Activated naive CD8-positive, alpha-beta T cell treated with anti-CD3 and anti-CD28 coated beads, Interleukin-2, amount 10 ng/mL, durations not matched to agents 7 days and 5 days (primary cell): ENCODE measurements around the gene UBE2D4. TPM values are rescaled to one million over a fixed set of nuclear protein-coding genes. Genes with fewer than 3 reads are reported as not detected.

ENCODE experiments used
- ATAC-seq: fragments of 150-1000 bp; cut with Tn5 transposase; one replicate; pipeline ENCODE4 v1.10.0; 2021; ENCODE audit warnings: low read depth, moderate library complexity
- POLR2A ChIA-PET: fragments of 350-600 bp; sonication (Branson Sonifier 250); formaldehyde crosslinking; loops from one replicate; lab custom pipeline; 2021; ENCODE audit warnings: antibody characterized with exemption; lab: Charles Lee
- DNase-seq: peaks from one replicate; pipeline ENCODE4 v3.0.0; 2021
- H3K27ac Mint-ChIP-seq: one replicate; pipeline ENCODE4 v1.8.0; 2022; ENCODE audit warnings: mild to moderate bottlenecking, mixed read lengths
- H3K27me3 Mint-ChIP-seq: one replicate; pipeline ENCODE4 v1.8.0; 2022; ENCODE audit warnings: mild to moderate bottlenecking, moderate library complexity, mixed read lengths
- H3K36me3 Mint-ChIP-seq: one replicate; pipeline ENCODE4 v1.8.0; 2021; ENCODE audit warnings: mild to moderate bottlenecking, mixed read lengths
- H3K4me1 Mint-ChIP-seq: one replicate; pipeline ENCODE4 v1.8.0; 2021; ENCODE audit warnings: mixed read lengths
- H3K4me3 Mint-ChIP-seq: one replicate; pipeline ENCODE4 v1.8.0; 2022; ENCODE audit warnings: mild to moderate bottlenecking, moderate library complexity, mixed read lengths
- H3K9me3 Mint-ChIP-seq: one replicate; pipeline ENCODE4 v1.8.0; 2021; ENCODE audit warnings: mixed read lengths
- total RNA-seq, 2 experiments: library from RNA; stranded (reverse); gene quantifications; one replicate each; pipeline ENCODE4 v1.2.3, GENCODE V29; 2021

UBE2D4 gene
- total RNA-seq, 2 experiments from 2014 or later = 6.2 to 7.5 TPM

- ATAC-seq (no peak), DNase-seq (no peak)
- peaks cover 19% of the 10 kb centered on the region for H3K4me1 Mint-ChIP-seq
- H3K27ac Mint-ChIP-seq = no peak overlapping the region
- no peaks in the 10 kb centered on the region for H3K9me3 Mint-ChIP-seq
- H3K36me3 Mint-ChIP-seq = peaks cover 6% of the 10 kb centered on the region
- no peaks in the 10 kb centered on the region for H3K27me3 Mint-ChIP-seq
- H3K4me3 Mint-ChIP-seq = no peak overlapping the region
- POLR2A ChIA-PET = no interaction called here
Measured at GRCh38 chr7:43927810-43928209, 1.6 kb downstream of the UBE2D4 start.

DNA sequence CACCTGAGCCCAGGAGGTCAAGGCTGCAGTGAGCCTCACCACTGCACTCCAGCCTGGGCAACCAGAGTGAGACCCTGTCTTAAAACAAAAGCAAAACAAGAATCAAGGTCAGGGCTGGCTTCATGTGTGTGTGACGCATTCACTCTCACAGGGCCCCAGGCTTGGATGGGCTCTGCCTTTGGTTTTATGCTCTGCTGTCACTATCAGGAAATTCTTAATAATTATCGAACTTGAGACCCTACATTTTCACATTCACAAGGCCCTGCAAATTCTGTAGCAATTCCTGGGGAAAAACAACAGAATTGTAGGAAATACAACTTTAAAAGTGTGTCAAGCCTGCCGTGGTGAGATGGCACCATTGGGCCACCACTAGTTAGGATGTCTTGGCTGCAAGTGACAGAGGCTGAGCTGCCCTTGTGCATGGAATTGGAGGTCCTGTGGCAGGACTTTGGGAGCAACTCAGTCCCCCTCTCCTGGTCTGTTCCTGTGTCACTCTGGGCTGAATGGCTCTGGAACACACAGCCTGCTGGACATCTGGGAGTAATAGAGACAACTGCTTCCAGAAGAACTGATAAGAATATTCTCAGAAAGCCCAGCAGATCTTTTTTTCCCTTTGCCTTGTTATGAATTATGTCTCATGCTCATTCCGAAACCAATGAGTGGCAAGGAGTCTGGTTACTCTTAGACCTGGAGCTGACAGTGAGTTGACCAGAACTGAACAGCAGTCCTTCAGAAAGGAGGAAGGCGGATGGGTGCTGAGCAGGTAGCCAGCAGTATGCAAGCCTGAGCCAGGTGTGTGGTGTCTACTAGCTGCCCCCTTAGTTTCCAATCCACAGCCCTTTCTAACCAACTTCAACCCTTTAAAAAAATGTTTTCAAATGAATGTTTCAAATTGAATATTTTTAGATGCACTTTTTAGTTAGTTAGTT is 3.6 kb downstream of the UBE2D4 start:
- Mint-ChIP-seq H3K27me3 (no peaks in the 10 kb centered on the region), H3K36me3 (peaks cover 2% of the 10 kb centered on the region), H3K27ac (no peak overlapping the region), H3K9me3 (no peaks in the 10 kb centered on the region), H3K4me1 (peaks cover 16% of the 10 kb centered on the region), H3K4me3 (no peak overlapping the region)
- POLR2A ChIA-PET = no interaction called here
- ATAC-seq = no peak
- DNase-seq = no peak

- DNase-seq = no peak
- no peaks in the 10 kb centered on the region for H3K9me3 Mint-ChIP-seq
- H3K4me1 Mint-ChIP-seq = peaks cover 14% of the 10 kb centered on the region
- H3K27me3 Mint-ChIP-seq = no peaks in the 10 kb centered on the region
- H3K36me3 Mint-ChIP-seq = peaks cover 2% of the 10 kb centered on the region
- no peak for ATAC-seq
- no peak overlapping the region for H3K27ac Mint-ChIP-seq
- POLR2A ChIA-PET = no interaction called here
- H3K4me3 Mint-ChIP-seq = no peak overlapping the region
Measured at GRCh38 chr7:43931346-43931745, 5.1 kb downstream of the UBE2D4 start.

- H3K36me3 Mint-ChIP-seq = no peaks in the 10 kb centered on the region
- POLR2A ChIA-PET = interaction anchor here (1.0 kb wide), 2 partner anchors 8 to 9 kb away, joined by 3 to 4 read pairs; partner anchors contain the start of gene UBE2D4
- no peaks in the 10 kb centered on the region for H3K27me3 Mint-ChIP-seq
- no peaks in the 10 kb centered on the region for H3K9me3 Mint-ChIP-seq
- H3K27ac Mint-ChIP-seq = no peak overlapping the region
- H3K4me1 Mint-ChIP-seq = peaks cover 3% of the 10 kb centered on the region
- DNase-seq = no peak
- no peak for ATAC-seq
- no peak overlapping the region for H3K4me3 Mint-ChIP-seq
Measured at GRCh38 chr7:43933902-43934560, 7.8 kb downstream of the UBE2D4 start.

DNA sequence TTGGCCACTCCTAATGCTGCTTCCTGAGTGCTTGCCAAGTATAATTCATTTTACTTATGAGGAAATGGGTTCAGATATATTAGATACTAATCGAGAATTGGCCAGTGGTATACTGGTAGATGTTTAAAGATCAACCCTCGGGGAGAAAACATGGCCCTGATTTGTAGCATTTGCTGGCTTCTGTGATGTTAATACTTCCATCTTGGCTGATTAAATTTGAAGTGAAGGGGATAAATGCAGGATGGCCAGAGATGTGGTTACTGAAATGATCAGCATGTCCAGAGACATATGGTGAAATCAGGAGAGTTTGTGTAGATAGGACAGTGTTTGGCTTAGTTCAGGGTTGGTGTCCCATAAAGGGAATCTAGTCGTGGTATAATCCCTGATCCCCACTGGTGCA is 11.2 kb downstream of the UBE2D4 start:
- POLR2A ChIA-PET = no interaction called here
- H3K4me3 Mint-ChIP-seq = no peak overlapping the region
- no peaks in the 10 kb centered on the region for H3K27me3 Mint-ChIP-seq
- no peak for ATAC-seq
- H3K27ac Mint-ChIP-seq = no peak overlapping the region
- H3K36me3 Mint-ChIP-seq = no peaks in the 10 kb centered on the region
- no peaks in the 10 kb centered on the region for H3K9me3 Mint-ChIP-seq
- DNase-seq = no peak
- no peaks in the 10 kb centered on the region for H3K4me1 Mint-ChIP-seq

DNA sequence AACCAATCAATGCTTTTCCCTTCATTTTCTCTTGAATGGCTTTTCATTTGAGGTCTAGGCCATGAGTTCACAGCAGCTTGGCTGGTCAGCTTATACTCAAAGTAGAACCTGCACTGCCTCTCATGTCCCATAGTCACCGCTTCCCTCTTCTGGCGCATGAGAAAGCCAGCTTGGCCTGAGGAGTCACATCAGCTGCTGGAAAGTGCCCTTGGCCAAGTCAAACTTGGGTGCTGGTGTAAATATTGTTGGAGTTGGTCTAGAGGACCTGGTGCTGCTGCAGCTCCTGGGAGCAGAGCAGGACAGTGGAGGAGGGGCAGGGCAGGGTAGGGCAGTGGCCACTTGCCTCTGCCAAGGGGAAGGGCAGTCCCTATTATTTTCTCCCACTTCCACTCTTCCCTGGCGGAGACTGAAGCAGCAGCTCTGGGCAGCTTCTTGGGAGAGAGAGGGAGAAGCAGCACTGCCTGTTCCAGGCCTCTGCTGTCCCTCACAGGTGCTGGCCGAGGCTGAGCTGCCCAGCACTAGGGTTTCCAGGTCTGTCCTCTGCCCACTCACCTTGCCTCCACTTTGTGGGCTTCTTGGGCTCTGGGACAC is 12.8 kb downstream of the UBE2D4 start:
- no peak for ATAC-seq
- Mint-ChIP-seq H3K4me1 (no peaks in the 10 kb centered on the region), H3K27ac (no peak overlapping the region), H3K27me3 (no peaks in the 10 kb centered on the region), H3K4me3 (no peak overlapping the region), H3K36me3 (no peaks in the 10 kb centered on the region), H3K9me3 (no peaks in the 10 kb centered on the region)
- POLR2A ChIA-PET = no interaction called here
- DNase-seq = no peak

GRCh38 chr7:43942250-43942649 is 16.0 kb downstream of the UBE2D4 start:
- Mint-ChIP-seq H3K27me3 (no peaks in the 10 kb centered on the region), H3K27ac (no peak overlapping the region), H3K4me1 (no peaks in the 10 kb centered on the region), H3K4me3 (no peak overlapping the region), H3K9me3 (no peaks in the 10 kb centered on the region), H3K36me3 (no peaks in the 10 kb centered on the region)
- ATAC-seq (no peak), DNase-seq (no peak)
- POLR2A ChIA-PET = interaction anchor here (1.2 kb wide), 1 partner anchor 8 kb away, joined by 4 read pairs; no protein-coding TSS in a partner anchor

GRCh38 chr7:43942997-43943396 is 16.8 kb downstream of the UBE2D4 start:
- no peak for ATAC-seq
- Mint-ChIP-seq H3K4me1 (no peaks in the 10 kb centered on the region), H3K27me3 (no peaks in the 10 kb centered on the region), H3K9me3 (no peaks in the 10 kb centered on the region), H3K36me3 (peaks cover 5% of the 10 kb centered on the region), H3K4me3 (no peak overlapping the region), H3K27ac (no peak overlapping the region)
- DNase-seq = no peak
- POLR2A ChIA-PET = interaction anchor here (1.2 kb wide), 1 partner anchor 9 kb away, joined by 4 read pairs; no protein-coding TSS in a partner anchor

DNA sequence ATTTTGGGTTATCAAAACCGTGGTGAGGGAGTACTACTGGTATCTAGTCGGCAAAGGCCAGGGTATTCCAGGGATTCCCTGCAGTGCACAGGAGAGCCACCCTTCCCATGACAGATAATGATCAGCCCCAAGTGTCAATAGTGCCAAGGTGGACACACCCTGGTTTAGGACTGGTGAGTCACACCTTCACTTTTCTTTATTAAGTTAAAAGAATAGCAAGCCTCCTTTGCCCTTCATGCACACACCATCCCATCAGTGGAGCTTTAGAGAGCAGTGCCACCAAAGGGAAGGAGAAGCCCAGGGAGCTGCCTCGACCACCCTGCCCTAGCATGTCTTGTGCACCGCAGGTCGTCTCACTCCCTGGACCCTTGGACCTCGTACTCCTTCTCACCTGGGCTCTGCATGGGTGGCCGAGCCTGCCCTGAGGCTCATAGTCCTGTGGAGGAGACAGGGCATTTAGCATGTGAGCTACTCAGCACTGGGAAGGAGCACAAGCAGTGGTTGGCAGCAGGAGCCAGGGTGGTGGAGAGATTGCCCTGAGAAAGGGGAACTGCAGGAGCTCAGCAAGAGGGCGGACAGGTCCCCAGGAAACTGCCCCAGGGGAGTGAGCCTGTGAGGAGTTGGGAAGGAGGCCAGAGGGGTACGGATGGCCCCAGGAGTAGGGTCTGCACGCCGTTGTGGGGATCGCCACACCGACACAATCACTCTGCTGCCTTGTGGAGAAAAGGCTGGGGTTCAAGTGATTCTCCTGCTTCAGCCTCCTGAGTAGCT is 17.4 kb downstream of the UBE2D4 start:
- H3K27me3 Mint-ChIP-seq = no peaks in the 10 kb centered on the region
- no peak overlapping the region for H3K4me3 Mint-ChIP-seq
- no peak overlapping the region for H3K27ac Mint-ChIP-seq
- no peak for DNase-seq
- no peaks in the 10 kb centered on the region for H3K4me1 Mint-ChIP-seq
- ATAC-seq = no peak
- H3K36me3 Mint-ChIP-seq = peaks cover 7% of the 10 kb centered on the region
- POLR2A ChIA-PET = interaction anchor here (0.8 to 1.2 kb wide), 2 partner anchors 10 kb away, joined by 3 to 4 read pairs; no protein-coding TSS in a partner anchor
- no peaks in the 10 kb centered on the region for H3K9me3 Mint-ChIP-seq

DNA sequence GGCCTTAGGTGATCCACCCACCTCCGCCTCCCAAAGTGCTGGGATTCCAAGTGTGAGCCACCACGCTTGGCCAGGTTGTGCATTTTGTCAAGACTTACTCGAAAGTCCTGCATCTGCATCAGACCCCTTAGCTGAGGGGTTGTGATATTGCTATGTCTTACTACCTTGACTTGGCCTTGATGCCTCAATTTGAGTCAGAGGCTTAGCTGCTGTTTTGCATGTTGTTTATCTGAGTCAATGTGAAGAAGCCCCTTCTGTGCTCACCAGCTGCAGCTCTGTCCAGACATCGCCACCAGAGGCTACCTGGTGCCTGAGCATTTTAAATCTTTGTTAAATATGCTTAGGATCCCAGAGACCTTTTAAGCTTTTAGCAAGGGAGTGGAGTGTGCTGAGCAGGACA is 18.1 kb downstream of the UBE2D4 start:
- POLR2A ChIA-PET = interaction anchor here (0.8 kb wide), 1 partner anchor 9 kb away, joined by 3 read pairs; no protein-coding TSS in a partner anchor
- ATAC-seq (no peak), DNase-seq (no peak)
- H3K4me1 Mint-ChIP-seq = no peaks in the 10 kb centered on the region
- H3K4me3 Mint-ChIP-seq = no peak overlapping the region
- H3K27me3 Mint-ChIP-seq = no peaks in the 10 kb centered on the region
- no peak overlapping the region for H3K27ac Mint-ChIP-seq
- H3K36me3 Mint-ChIP-seq = peaks cover 7% of the 10 kb centered on the region
- no peaks in the 10 kb centered on the region for H3K9me3 Mint-ChIP-seq

- Mint-ChIP-seq H3K27ac (no peak overlapping the region), H3K4me1 (peaks cover 8% of the 10 kb centered on the region), H3K36me3 (peaks cover 8% of the 10 kb centered on the region)
Measured at GRCh38 chr7:43952028-43952427, 25.8 kb downstream of the UBE2D4 start.

DNA sequence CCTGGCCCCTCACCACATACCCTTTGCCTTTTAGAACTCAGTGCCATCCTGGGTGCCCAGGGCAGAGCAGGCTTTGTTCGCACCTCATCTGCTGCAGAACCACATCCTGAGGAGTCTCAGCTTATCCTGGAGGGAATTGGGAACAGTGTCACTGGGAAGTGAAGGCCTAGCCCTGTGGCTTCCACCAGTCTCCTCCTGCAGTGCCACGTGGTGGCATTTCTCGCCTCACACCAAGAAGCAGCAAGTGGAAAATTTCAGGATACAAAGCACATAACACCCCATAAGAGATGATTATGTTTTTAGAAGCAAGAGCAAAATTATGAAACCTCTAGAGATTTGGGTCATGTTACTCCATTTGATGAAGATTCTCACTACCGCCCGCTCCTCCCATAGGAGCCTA is 26.8 kb downstream of the UBE2D4 start:
- Mint-ChIP-seq H3K9me3 (no peaks in the 10 kb centered on the region), H3K4me3 (no peak overlapping the region), H3K27me3 (no peaks in the 10 kb centered on the region), H3K4me1 (peaks cover 8% of the 10 kb centered on the region), H3K27ac (no peak overlapping the region), H3K36me3 (peaks cover 4% of the 10 kb centered on the region)
- ATAC-seq = no peak
- DNase-seq = no peak
- POLR2A ChIA-PET = no interaction called here

More at GRCh38 chr7:43952028-43952427, 25.8 kb downstream of the UBE2D4 start:
- ATAC-seq = no peak
- H3K27me3 Mint-ChIP-seq = no peaks in the 10 kb centered on the region
- no peak for DNase-seq
- H3K9me3 Mint-ChIP-seq = no peaks in the 10 kb centered on the region
- POLR2A ChIA-PET = no interaction called here
- H3K4me3 Mint-ChIP-seq = no peak overlapping the region
